Measurements from ENCODE around the gene ANAPC13.

GRCh38 chr3:134449277-134449676, 36.5 kb downstream of the ANAPC13 start:
- TF ChIP-seq CTCF (IDR thresholded peaks at IDR 0.05) (peak in 1 of 3 donors; percentile 29), POLR2A (IDR thresholded peaks at IDR 0.05) (no peak), EP300 (IDR thresholded peaks at IDR 0.05) (no peak)

Measured in ovary (tissue), 3 donors.